H1 (cell line): Measurements from ENCODE around the gene EPHA2. TPM values are rescaled to one million over a fixed set of nuclear protein-coding genes. Genes with fewer than 3 reads are reported as not detected.

Experiments used
- CTCF ChIA-PET: fragments of 300-600 bp; sonication (Branson Sonifier 250); formaldehyde crosslinking; loops from one replicate; lab custom pipeline; 2021; ENCODE audit not compliant: partially characterized antibody; lab: Charles Lee
- POLR2A ChIA-PET: fragments of 300-600 bp; sonication (Branson Sonifier 250); formaldehyde crosslinking; loops from one replicate; lab custom pipeline; 2021; ENCODE audit warnings: inconsistent platforms; ENCODE audit not compliant: partially characterized antibody; lab: Charles Lee
- DNase-seq, 2 experiments: peaks; one replicate each; pipeline versions ENCODE4 v3.0.0 to v3.0.0-alpha.2; 2010 to 2022; ENCODE audit warnings: low spot score in 2 of 2, low read depth in 1 of 2, mixed read lengths in 1 of 2
- FAIRE-seq: peaks from 2 replicates; lab custom pipeline; 2011; peaks lifted over from hg19 to GRCh38; lab: Jason Lieb, UNC
- H2AFZ ChIP-seq: 2 replicates; pipeline ENCODE4 v1.8.1; 2012; ENCODE audit warnings: low read length, inconsistent platforms
- H2AK5ac ChIP-seq: 2 replicates; pipeline ENCODE4 v1.6.1; 2013; ENCODE audit warnings: low read depth, low read length
- H2BK120ac ChIP-seq: replicated peaks from 2 replicates; pipeline ENCODE3; 2013; ENCODE audit warnings: low read depth, low read length, inconsistent platforms
- H2BK12ac ChIP-seq: 2 replicates; pipeline ENCODE4 v1.6.1; 2013; ENCODE audit warnings: low read depth, low read length
- H2BK15ac ChIP-seq: 2 replicates; pipeline ENCODE4 v1.6.1; 2013; ENCODE audit warnings: low read length
- H2BK20ac ChIP-seq: 2 replicates; pipeline ENCODE4 v1.6.1; 2013; ENCODE audit warnings: low read length
- H2BK5ac ChIP-seq: 2 replicates; pipeline ENCODE4 v1.6.1; 2013; ENCODE audit warnings: low read depth, low read length
- H3K14ac ChIP-seq: 2 replicates; pipeline ENCODE4 v1.6.1; 2013; ENCODE audit warnings: inconsistent platforms; ENCODE audit not compliant: insufficient read length
- H3K18ac ChIP-seq: 2 replicates; pipeline ENCODE4 v1.6.1; 2013; ENCODE audit warnings: low read length; ENCODE audit errors: extremely low read depth
- H3K23ac ChIP-seq: 2 replicates; pipeline ENCODE4 v1.6.1; 2013; ENCODE audit warnings: inconsistent platforms; ENCODE audit not compliant: insufficient read length
- H3K23me2 ChIP-seq: 2 replicates; pipeline ENCODE4 v1.6.1; 2013; ENCODE audit warnings: low read depth, low read length
- H3K27ac ChIP-seq: 2 replicates; pipeline ENCODE4 v1.6.1; 2011; ENCODE audit warnings: low read depth, low read length, inconsistent platforms
- H3K27me3 ChIP-seq, 4 experiments: replicated peaks in 1 of 4; 1 replicate in 1 of 4; 2 replicates in 3 of 4; pipeline versions ENCODE4 v1.6.1 to v1.8.1; 2011 to 2013; ENCODE audit warnings: low read length in 3 of 4, mild to moderate bottlenecking in 3 of 4, inconsistent platforms in 2 of 4, mixed read lengths in 2 of 4, moderate library complexity in 1 of 4; ENCODE audit not compliant: control insufficient read depth in 3 of 4, insufficient read depth in 3 of 4; ENCODE audit errors: extremely low read depth in 1 of 4
- H3K36me3 ChIP-seq, 4 experiments: 2 replicates each; pipeline versions ENCODE4 v1.6.1 to v1.8.1; 2011 to 2013; ENCODE audit warnings: mild to moderate bottlenecking in 4 of 4, low read length in 3 of 4, moderate library complexity in 2 of 4, control low read depth in 1 of 4, inconsistent platforms in 1 of 4; ENCODE audit not compliant: insufficient read depth in 4 of 4, control insufficient read depth in 2 of 4
- H3K4ac ChIP-seq: replicated peaks from 2 replicates; pipeline ENCODE3; 2013; ENCODE audit warnings: low read length, low read depth, mixed read lengths, inconsistent platforms; ENCODE audit not compliant: insufficient read length
- H3K4me1 ChIP-seq, 4 experiments: replicated peaks in 1 of 4; 1 replicate in 1 of 4; 2 replicates in 3 of 4; pipeline versions ENCODE4 v1.6.1 to v1.8.1; 2011 to 2013; ENCODE audit warnings: low read length in 3 of 4, inconsistent platforms in 2 of 4, mixed read lengths in 1 of 4; ENCODE audit not compliant: insufficient read depth in 4 of 4, control insufficient read depth in 3 of 4
- H3K4me2 ChIP-seq, 2 experiments: 2 replicates each; pipeline versions ENCODE4 v1.6.1 to v1.8.1; 2011 to 2013; ENCODE audit warnings: low read depth in 2 of 2, low read length in 2 of 2, control low read depth in 1 of 2, inconsistent platforms in 1 of 2, mild to moderate bottlenecking in 1 of 2; ENCODE audit not compliant: insufficient read depth in 1 of 2
- H3K4me3 ChIP-seq, 4 experiments: fragments of 200-600, 300-600 bp in 1 of 4; sonication (generic), shearing (Covaris generic), sonication (Bioruptor Twin) in 1 of 4; 2 replicates each; pipeline versions ENCODE4 v1.5.1 to v1.8.1; 2011 to 2016; ENCODE audit warnings: low read length in 4 of 4, low read depth in 3 of 4, control low read depth in 2 of 4, inconsistent platforms in 2 of 4, mild to moderate bottlenecking in 2 of 4, mixed read lengths in 1 of 4, moderate library complexity in 1 of 4; ENCODE audit not compliant: insufficient read depth in 2 of 4; ENCODE audit errors: extremely low read depth in 1 of 4
- H3K56ac ChIP-seq: replicated peaks from 2 replicates; pipeline ENCODE3; 2013; ENCODE audit warnings: low read depth, mild to moderate bottlenecking, mixed read lengths, low read length, inconsistent platforms; ENCODE audit not compliant: insufficient read length
- H3K79me1 ChIP-seq: 2 replicates; pipeline ENCODE4 v1.6.1; 2013; ENCODE audit warnings: low read depth, low read length, control low read depth
- H3K79me2 ChIP-seq, 2 experiments: 2 replicates each; pipeline versions ENCODE4 v1.6.1 to v1.8.1; 2012 to 2013; ENCODE audit warnings: low read length in 2 of 2, mild to moderate bottlenecking in 2 of 2, inconsistent platforms in 1 of 2; ENCODE audit not compliant: insufficient read depth in 2 of 2, control insufficient read depth in 1 of 2
- H3K9ac ChIP-seq, 4 experiments: replicated peaks in 1 of 4; 1 replicate in 1 of 4; 2 replicates in 3 of 4; pipeline versions ENCODE4 v1.6.1 to v1.8.1; 2011 to 2013; ENCODE audit warnings: low read depth in 3 of 4, low read length in 3 of 4, control low read depth in 2 of 4, mild to moderate bottlenecking in 2 of 4, moderate library complexity in 2 of 4, inconsistent platforms in 1 of 4; ENCODE audit errors: extremely low read depth in 1 of 4
- H3K9me3 ChIP-seq, 2 experiments: 2 replicates each; pipeline versions ENCODE4 v1.6.1 to v1.8.1; 2012 to 2013; ENCODE audit warnings: mild to moderate bottlenecking in 2 of 2, moderate library complexity in 2 of 2, control low read depth in 1 of 2, inconsistent platforms in 1 of 2, low read depth in 1 of 2, low read length in 1 of 2, mixed read lengths in 1 of 2; ENCODE audit not compliant: insufficient read depth in 2 of 2
- H4K20me1 ChIP-seq, 2 experiments: replicated peaks in 1 of 2; 2 replicates each; pipeline versions ENCODE3 to v1.8.1; 2011 to 2013; ENCODE audit warnings: inconsistent platforms in 2 of 2, low read length in 2 of 2, mild to moderate bottlenecking in 1 of 2; ENCODE audit not compliant: insufficient read depth in 2 of 2, control insufficient read depth in 1 of 2
- H4K5ac ChIP-seq: 2 replicates; pipeline ENCODE4 v1.6.1; 2013; ENCODE audit warnings: low read length, low read depth, mixed read lengths, inconsistent platforms; ENCODE audit not compliant: insufficient read length
- H4K8ac ChIP-seq: 2 replicates; pipeline ENCODE4 v1.8.0; 2013; ENCODE audit warnings: mild to moderate bottlenecking, moderate library complexity, low read length, inconsistent platforms; ENCODE audit not compliant: insufficient read depth; ENCODE audit errors: extremely low read depth
- H4K91ac ChIP-seq: replicated peaks from 2 replicates; pipeline ENCODE3; 2013; ENCODE audit warnings: low read length, mixed read lengths, inconsistent platforms; ENCODE audit not compliant: insufficient read length
- CBX8 ChIP-seq: fragments of 300-800, 300-1000 bp; sonication (generic); IDR thresholded peaks from 2 replicates; pipeline ENCODE4 v1.7.1; 2016; ENCODE audit warnings: low read depth, low read length, borderline replicate concordance
- CREB1 ChIP-seq: IDR thresholded peaks from 2 replicates; pipeline ENCODE4 v1.6.1; 2012; ENCODE audit warnings: inconsistent platforms
- KDM1A ChIP-seq: fragments of 200-600, 300-600 bp; sonication (generic); IDR thresholded peaks from 2 replicates; pipeline ENCODE4 v1.7.1; 2016; ENCODE audit warnings: mild to moderate bottlenecking, low read length, borderline replicate concordance
- RFX5 ChIP-seq: IDR thresholded peaks from 2 replicates; pipeline ENCODE4 v1.6.1; 2011; ENCODE audit warnings: low read depth, low read length, improper control_type of control experiment, borderline replicate concordance
- TBP ChIP-seq: IDR thresholded peaks from 2 replicates; pipeline ENCODE4 v1.6.1; 2011; ENCODE audit warnings: low read depth, low read length, improper control_type of control experiment
- TCF12 ChIP-seq: IDR thresholded peaks from 2 replicates; pipeline ENCODE4 v1.6.1; 2011; ENCODE audit warnings: low read depth, mild to moderate bottlenecking, low read length
- WGBS, 2 experiments: shearing (Covaris generic) in 1 of 2; methylation state at CpG; one replicate each; pipeline versions ENCODE4 v1.1.6 to v1.1.7; 2013 to 2015; ENCODE audit warnings: low lambda C conversion rate in 2 of 2, mixed read lengths in 2 of 2, inconsistent platforms in 1 of 2, low coverage in 1 of 2, missing lambda C conversion rate in 1 of 2; ENCODE audit not compliant: insufficient replicate concordance in 2 of 2, insufficient coverage in 1 of 2, insufficient read length in 1 of 2; ENCODE audit errors: extremely low coverage in 1 of 2, missing lambda C conversion rate in 1 of 2; 5-methylcytosine and 5-hydroxymethylcytosine counted together
- polyA plus RNA-seq, 7 experiments: library from polyadenylated mRNA; depleted of rRNA in 3 of 7; stranded (reverse) in 5 of 7; unstranded in 2 of 7; fragments of >200 nt in 5 of 7; fragments of 200-250 nt in 2 of 7; gene quantifications; 1 replicate in 5 of 7; 2 replicates in 1 of 7; 4 replicates in 1 of 7; pipeline versions ENCODE4 v1.2.1 to v1.2.3, GENCODE V29; 2011 to 2013; ENCODE audit warnings: missing spikeins in 2 of 7, mixed read lengths in 2 of 7
- total RNA-seq: library from RNA; stranded (reverse); fragmentation: NEBNext Ultra II Directional; extraction: Animal tissue kit (Norgen Biotek cat#: 25700); gene quantifications from 2 replicates; pipeline ENCODE4 v1.2.1, GENCODE V29; 2021

EPHA2 gene
- total and polyA plus RNA-seq, 2 of the 8 experiments (the other 6 are each of a cell fraction or from before 2014, with no cell fraction given): 26.8 to 33.6 TPM

GRCh38 chr1:16158025-16158424 lies 2.2 kb upstream of the EPHA2 start:
- DNase-seq: no peak
- Histone ChIP-seq H2BK120ac (no peak overlapping the region), H3K4me3 (no peak overlapping the region), H2BK12ac (peak overlapping the region; percentile 84), H3K79me1 (peaks cover 4% of the 10 kb centered on the region), H4K91ac (peak overlapping the region; percentile 84), H2AK5ac (peak overlapping the region; percentile 98), H3K4me2 (no peak overlapping the region), H4K5ac (no peak overlapping the region), H3K9ac (no peak overlapping the region; a peak in 1 of 7 replicates), H2BK20ac (peak overlapping the region; percentile 72), H2AFZ (no peak overlapping the region), H3K27ac (no peak overlapping the region), H3K56ac (no peak overlapping the region), H4K8ac (no peak overlapping the region), H3K36me3 (no peaks in the 10 kb centered on the region), H3K23ac (no peak overlapping the region), H2BK15ac (peak overlapping the region; percentile 96), H3K18ac (no peak overlapping the region), H3K9me3 (no peaks in the 10 kb centered on the region), H2BK5ac (no peak overlapping the region; the same call in 1 of the 2 replicates), H3K79me2 (peaks cover 9 to 24% of the 10 kb centered on the region in 2 experiments; a peak in 3 of 4 replicates), H3K27me3 (peaks cover 0 to 10% (median 6%) of the 10 kb centered on the region in 4 experiments; a peak in 4 of 7 replicates), H3K4ac (peak overlapping the region; percentile 92), H3K23me2 (peaks cover 16% of the 10 kb centered on the region), H3K4me1 (peaks cover 9 to 31% (median 22%) of the 10 kb centered on the region in 4 experiments), H4K20me1 (peaks cover 5 to 10% of the 10 kb centered on the region in 2 experiments), H3K14ac (no peak overlapping the region)
- ChIA-PET CTCF (no interaction called here), POLR2A (interaction anchor here (1.3 to 8.4 kb wide), 4 partner anchors 7 to 23 kb away, joined by 3 to 104 read pairs (median 30); no protein-coding TSS in a partner anchor)
- 85% methylated on average over 5 of the region's 5 CpGs; no CpG with 5 or more reads in 1 of the 2 experiments for WGBS, 2 experiments
- FAIRE-seq: no peak
- TF ChIP-seq TBP (no peak), CREB1 (no peak), TCF12 (no peak), CBX8 (no peak), RFX5 (no peak), KDM1A (no peak)
